MM.1S (cell line): ENCODE measurements around the gene HGD.

Experiments used
- DNase-seq: peaks from one replicate; pipeline ENCODE4 v3.0.0-alpha.2; 2015
- H2AFZ ChIP-seq: fragments of 300-600 bp; sonication (generic); 2 replicates; pipeline ENCODE4 v1.6.0; 2016; ENCODE audit warnings: antibody characterized with exemption, low read length
- H3F3A ChIP-seq: fragments of 300-600 bp; sonication (generic); 2 replicates; pipeline ENCODE4 v1.6.1; 2016; ENCODE audit warnings: mild to moderate bottlenecking, antibody characterized with exemption, low read length, moderate library complexity, mixed read lengths; ENCODE audit not compliant: insufficient read depth
- H3K27ac ChIP-seq: fragments of 300-600 bp; sonication (generic); 2 replicates; pipeline ENCODE4 v1.5.1; 2016; ENCODE audit warnings: mild to moderate bottlenecking, low read length
- H3K27me3 ChIP-seq: fragments of 300-600 bp; sonication (generic); replicated peaks from 2 replicates; pipeline ENCODE4 v1.6.0; 2016; ENCODE audit warnings: low read length; ENCODE audit not compliant: insufficient read depth
- H3K36me3 ChIP-seq: fragments of 300-600 bp; sonication (generic); replicated peaks from 2 replicates; pipeline ENCODE4 v1.6.1; 2016; ENCODE audit warnings: mild to moderate bottlenecking, low read length, mixed read lengths; ENCODE audit not compliant: insufficient read depth
- H3K4me1 ChIP-seq: fragments of 300-600 bp; sonication (generic); 2 replicates; pipeline ENCODE4 v1.6.1; 2016; ENCODE audit warnings: low read length, mixed read lengths
- H3K4me2 ChIP-seq: fragments of 300-600 bp; sonication (generic); 2 replicates; pipeline ENCODE4 v1.6.0; 2016; ENCODE audit warnings: low read depth, low read length
- H3K4me3 ChIP-seq: fragments of 300-600 bp; sonication (generic); 2 replicates; pipeline ENCODE4 v1.5.1; 2016; ENCODE audit warnings: low read length, mixed read lengths
- H3K79me2 ChIP-seq: fragments of 300-600 bp; sonication (generic); 2 replicates; pipeline ENCODE4 v1.6.1; 2016; ENCODE audit warnings: mixed run types, low read length, mixed read lengths
- H3K9ac ChIP-seq: fragments of 300-600 bp; sonication (generic); 2 replicates; pipeline ENCODE4 v1.6.1; 2016; ENCODE audit warnings: low read length, mixed read lengths
- H3K9me2 ChIP-seq: fragments of 300-600 bp; sonication (generic); replicated peaks from 2 replicates; pipeline ENCODE4 v1.6.1; 2016; ENCODE audit warnings: mild to moderate bottlenecking, low read length, mixed read lengths; ENCODE audit not compliant: insufficient read depth
- H3K9me3 ChIP-seq: fragments of 300-600 bp; sonication (generic); replicated peaks from 2 replicates; pipeline ENCODE4 v1.6.1; 2016; ENCODE audit warnings: mild to moderate bottlenecking, low read length, mixed read lengths; ENCODE audit not compliant: insufficient read depth
- H4K20me1 ChIP-seq: fragments of 300-600 bp; sonication (generic); 2 replicates; pipeline ENCODE4 v1.6.1; 2016; ENCODE audit warnings: mild to moderate bottlenecking, low read length, moderate library complexity, mixed read lengths; ENCODE audit not compliant: insufficient read depth
- CTCF ChIP-seq: fragments of 300-600 bp; sonication (generic); IDR thresholded peaks from 2 replicates; pipeline ENCODE4 v1.5.1; 2016; ENCODE audit warnings: antibody characterized with exemption, low read length, mixed read lengths
- EZH2 ChIP-seq: fragments of 300-600 bp; sonication (generic); optimal IDR thresholded peaks from 2 replicates; pipeline ENCODE3; 2017; ENCODE audit warnings: low read depth, mild to moderate bottlenecking, antibody characterized with exemption, low read length, mixed read lengths
- EZH2phosphoT487 ChIP-seq: fragments of 300-600 bp; sonication (generic); IDR thresholded peaks from 2 replicates; pipeline ENCODE4 v1.6.1; 2018; ENCODE audit warnings: antibody characterized with exemption, low read length

The HGD gene

GRCh38 chr3:120652896-120653545 is 29.0 kb downstream of the HGD start:
- Histone ChIP-seq H3F3A (no peaks in the 10 kb centered on the region), H2AFZ (no peak overlapping the region), H3K4me2 (no peak overlapping the region), H3K4me3 (no peak overlapping the region), H3K79me2 (no peaks in the 10 kb centered on the region), H3K27me3 (no peaks in the 10 kb centered on the region), H3K9me3 (no peaks in the 10 kb centered on the region), H3K27ac (no peak overlapping the region), H3K36me3 (no peaks in the 10 kb centered on the region), H3K9me2 (no peaks in the 10 kb centered on the region), H4K20me1 (no peaks in the 10 kb centered on the region), H3K4me1 (no peaks in the 10 kb centered on the region), H3K9ac (no peak overlapping the region)
- TF ChIP-seq EZH2 = no peak
- no peak for TF ChIP-seq EZH2phosphoT487
- TF ChIP-seq CTCF = no peak
- no peak for DNase-seq

- Histone ChIP-seq H3K9me2 (no peaks in the 10 kb centered on the region), H3K79me2 (no peaks in the 10 kb centered on the region), H3K9me3 (no peaks in the 10 kb centered on the region), H3K4me3 (no peak overlapping the region), H4K20me1 (no peaks in the 10 kb centered on the region), H3K36me3 (no peaks in the 10 kb centered on the region), H2AFZ (no peak overlapping the region), H3K27ac (no peak overlapping the region), H3F3A (no peaks in the 10 kb centered on the region), H3K9ac (no peak overlapping the region), H3K4me1 (no peaks in the 10 kb centered on the region), H3K27me3 (no peaks in the 10 kb centered on the region), H3K4me2 (no peak overlapping the region)
- no peak for DNase-seq
- no peak for TF ChIP-seq EZH2phosphoT487
- no peak for TF ChIP-seq CTCF
- no peak for TF ChIP-seq EZH2
Observed at GRCh38 chr3:120652281-120652680, 29.8 kb downstream of the HGD start.

- Histone ChIP-seq H3K27me3 (no peaks in the 10 kb centered on the region), H3K9ac (no peak overlapping the region), H3K36me3 (no peaks in the 10 kb centered on the region), H4K20me1 (no peaks in the 10 kb centered on the region), H3K79me2 (no peaks in the 10 kb centered on the region), H3K4me1 (no peaks in the 10 kb centered on the region), H3F3A (no peaks in the 10 kb centered on the region), H2AFZ (no peak overlapping the region), H3K9me2 (no peaks in the 10 kb centered on the region), H3K4me2 (no peak overlapping the region), H3K4me3 (no peak overlapping the region), H3K27ac (no peak overlapping the region), H3K9me3 (no peaks in the 10 kb centered on the region)
- TF ChIP-seq EZH2 = no peak
- TF ChIP-seq EZH2phosphoT487 = no peak
- TF ChIP-seq CTCF = no peak
- no peak for DNase-seq
Observed at GRCh38 chr3:120650311-120650710, 31.7 kb downstream of the HGD start.
